Central memory CD8-positive, alpha-beta T cell (primary cell): ENCODE results near the gene COL6A3.
A peak's percentile ranks its signal among the peaks of the same experiment; 100 is the strongest.
"Not testable (repeated sequence)": the region's sequence is repeated elsewhere in the genome, so short reads cannot be mapped to it uniquely, and the experiment has no call there.

ENCODE experiments used
- ATAC-seq: fragments of 150-1000 bp; cut with Tn5 transposase; replicated peaks from 2 replicates; pipeline ENCODE4 v1.10.0; 2022; ENCODE audit warnings: mild to moderate bottlenecking, moderate FRiP score, moderate number of reproducible peaks; ENCODE audit not compliant: poor library complexity, severe bottlenecking; ENCODE audit errors: extremely low read depth
- DNase-seq, 2 donors: peaks; one replicate each; pipeline ENCODE4 v3.0.0; 2021; ENCODE audit warnings: low spot score in 2 of 2
- H3K27ac Mint-ChIP-seq: one replicate; pipeline ENCODE4 v1.8.0; 2022; ENCODE audit warnings: low read depth, mild to moderate bottlenecking, moderate library complexity, mixed read lengths
- H3K27me3 Mint-ChIP-seq: one replicate; pipeline ENCODE4 v1.8.0; 2022; ENCODE audit warnings: mixed read lengths
- H3K36me3 Mint-ChIP-seq: one replicate; pipeline ENCODE4 v1.8.0; 2022; ENCODE audit warnings: mild to moderate bottlenecking, moderate library complexity, mixed read lengths; ENCODE audit not compliant: insufficient read depth
- H3K4me1 Mint-ChIP-seq: one replicate; pipeline ENCODE4 v1.8.0; 2022; ENCODE audit warnings: mixed read lengths
- H3K4me3 Mint-ChIP-seq: one replicate; pipeline ENCODE4 v1.8.0; 2022; ENCODE audit warnings: mild to moderate bottlenecking, moderate library complexity, mixed read lengths
- H3K9me3 Mint-ChIP-seq: one replicate; pipeline ENCODE4 v1.8.0; 2022; ENCODE audit warnings: mixed read lengths

The COL6A3 gene

DNA sequence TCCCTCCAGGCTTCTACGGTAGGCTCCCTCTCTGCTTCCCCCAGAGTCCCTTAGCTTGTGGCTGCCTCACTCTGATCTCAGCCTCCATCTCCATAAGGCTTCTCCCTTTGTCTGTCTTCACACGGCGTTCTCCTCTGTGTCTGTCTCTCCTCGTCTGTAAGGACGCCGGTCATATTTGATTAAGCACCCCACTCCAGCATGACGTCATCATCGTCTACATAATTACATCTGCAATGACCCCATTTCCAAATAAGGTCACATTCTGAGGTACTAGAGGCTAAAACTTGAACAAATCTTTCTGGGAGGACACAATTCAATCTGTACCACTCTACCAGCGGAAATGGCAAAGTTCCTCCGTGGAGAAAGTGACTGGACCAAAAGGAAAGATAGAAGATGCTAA is 8.3 kb upstream of the COL6A3 start:
- no peak for DNase-seq
- no peak for ATAC-seq
- no peaks in the 10 kb centered on the region for H3K36me3 Mint-ChIP-seq
- H3K27ac Mint-ChIP-seq, result no peak overlapping the region
- H3K4me1 Mint-ChIP-seq, result peaks cover 18% of the 10 kb centered on the region
- no peaks in the 10 kb centered on the region for H3K27me3 Mint-ChIP-seq
- no peaks in the 10 kb centered on the region for H3K9me3 Mint-ChIP-seq
- H3K4me3 Mint-ChIP-seq, result peak overlapping the region; percentile 32

DNA sequence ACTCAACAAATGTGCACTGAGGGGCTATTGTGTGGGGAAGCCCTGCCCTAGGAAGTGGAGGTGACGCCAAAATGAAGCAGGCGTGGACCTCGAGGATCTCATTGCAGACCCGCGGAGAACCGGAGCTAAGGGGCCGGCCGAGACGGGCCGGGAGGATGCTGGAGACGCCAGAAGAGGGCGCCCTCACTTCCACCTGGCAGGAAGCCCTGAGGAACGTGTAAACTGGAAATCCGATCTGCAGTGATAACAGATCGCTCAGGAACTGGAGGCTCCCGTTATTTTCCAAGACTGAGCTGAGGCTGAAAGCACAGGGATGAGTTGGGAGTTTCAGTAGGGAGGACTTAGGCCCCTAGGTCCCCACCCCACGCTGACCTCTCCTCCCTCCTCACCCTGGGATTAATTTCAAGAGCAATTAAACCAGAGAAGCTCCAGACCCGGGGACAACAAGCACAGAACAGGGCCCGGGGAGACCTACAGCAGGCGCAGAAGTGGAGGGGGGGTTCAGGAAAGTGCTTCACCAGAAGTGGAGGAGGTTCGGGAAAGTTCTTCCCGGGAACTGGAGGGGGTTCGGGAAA is 7.7 kb upstream of the COL6A3 start:
- Mint-ChIP-seq H3K4me3 (peak overlapping the region; percentile 64), H3K27me3 (no peaks in the 10 kb centered on the region), H3K4me1 (peaks cover 14% of the 10 kb centered on the region), H3K27ac (peak overlapping the region; percentile 35), H3K36me3 (no peaks in the 10 kb centered on the region), H3K9me3 (no peaks in the 10 kb centered on the region)
- peak; percentile 60 to 67 for DNase-seq
- peak; percentile 77 for ATAC-seq

DNA sequence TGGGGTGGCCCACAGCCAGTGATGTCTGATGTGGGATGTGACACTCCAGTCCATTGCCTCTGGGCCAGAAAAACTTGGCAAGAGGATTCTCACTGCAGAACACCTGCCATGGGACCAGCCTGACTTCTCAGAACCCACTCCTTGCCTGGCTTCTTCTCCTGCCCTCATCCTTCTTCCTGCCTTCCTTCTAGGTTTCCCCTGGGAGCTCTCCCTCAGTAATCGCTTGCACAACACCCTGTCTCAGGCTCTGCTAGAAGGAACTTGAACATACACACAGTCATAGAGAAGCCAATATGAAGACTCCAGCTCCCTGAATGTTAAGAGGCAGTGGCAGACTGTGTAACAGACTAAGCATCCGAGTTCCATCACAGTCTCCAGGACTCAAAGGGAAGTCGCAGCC is 4.3 kb upstream of the COL6A3 start:
- Mint-ChIP-seq H3K4me3 (no peak overlapping the region), H3K27me3 (peaks cover 10% of the 10 kb centered on the region), H3K27ac (no peak overlapping the region), H3K36me3 (no peaks in the 10 kb centered on the region), H3K9me3 (no peaks in the 10 kb centered on the region), H3K4me1 (peaks cover 14% of the 10 kb centered on the region)
- ATAC-seq (no peak), DNase-seq (no peak)

DNA sequence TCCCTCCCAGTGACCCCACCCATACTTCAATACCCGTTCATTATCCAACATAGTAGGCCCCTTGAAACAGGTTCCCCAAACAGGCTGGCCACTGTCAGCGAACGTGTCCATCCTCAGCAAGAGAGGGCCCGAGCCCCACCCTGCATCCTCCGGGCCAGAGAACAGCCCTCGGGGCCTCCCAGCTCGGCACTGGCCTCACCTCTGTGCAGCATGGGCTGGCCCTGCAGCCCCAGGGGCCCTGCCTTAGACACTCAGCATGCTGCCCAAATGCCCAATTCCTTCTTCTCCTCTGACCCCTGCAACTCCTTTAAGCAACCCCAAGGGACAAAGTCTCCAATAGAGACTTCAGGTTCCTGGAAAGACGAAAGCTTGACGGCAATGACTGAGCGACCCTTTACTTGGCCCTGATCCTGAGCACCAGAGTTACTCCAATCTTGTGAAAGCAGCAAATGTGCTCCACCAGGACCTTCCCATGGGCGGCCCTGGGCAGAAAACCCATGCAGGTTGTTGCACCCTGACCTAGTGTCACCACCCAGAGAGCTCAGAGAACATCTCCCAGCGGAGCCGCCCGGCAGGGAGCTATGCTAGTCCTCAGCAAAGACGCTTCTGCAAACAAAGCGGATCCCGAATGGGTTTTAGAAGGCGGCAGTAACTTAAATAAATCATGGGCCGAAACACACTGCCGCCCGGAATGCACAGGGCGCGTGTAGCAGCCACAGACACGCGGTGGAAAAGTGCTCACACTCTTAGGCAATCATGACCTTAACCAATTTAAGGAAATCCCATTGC is 782 bp downstream of the COL6A3 start:
- no peak for ATAC-seq
- Mint-ChIP-seq H3K4me1 (no peaks in the 10 kb centered on the region), H3K27ac (no peak overlapping the region), H3K27me3 (peaks cover 24% of the 10 kb centered on the region), H3K9me3 (no peaks in the 10 kb centered on the region), H3K36me3 (no peaks in the 10 kb centered on the region), H3K4me3 (no peak overlapping the region)
- no peak for DNase-seq

DNA sequence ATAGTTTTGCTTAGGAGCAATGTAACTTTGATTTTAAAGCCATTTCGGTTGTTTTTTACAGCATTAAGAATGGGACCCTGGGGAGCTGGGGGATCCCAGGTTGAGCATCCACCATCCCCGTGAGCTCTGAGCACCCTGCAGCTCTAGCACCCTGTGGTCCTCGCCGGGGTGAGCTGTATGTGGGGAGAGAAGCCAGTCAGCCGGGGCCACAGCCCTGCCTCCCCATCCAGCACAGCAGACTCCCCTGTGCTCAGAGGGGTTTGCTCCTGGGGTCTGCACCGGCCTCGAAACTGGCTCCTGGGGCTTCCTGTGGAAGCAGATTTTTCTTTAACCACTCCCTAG is 1.3 kb downstream of the COL6A3 start:
- ATAC-seq (no peak), DNase-seq (no peak)
- Mint-ChIP-seq H3K36me3 (no peaks in the 10 kb centered on the region), H3K27me3 (peaks cover 24% of the 10 kb centered on the region), H3K9me3 (no peaks in the 10 kb centered on the region), H3K27ac (no peak overlapping the region), H3K4me3 (no peak overlapping the region), H3K4me1 (no peaks in the 10 kb centered on the region)

DNA sequence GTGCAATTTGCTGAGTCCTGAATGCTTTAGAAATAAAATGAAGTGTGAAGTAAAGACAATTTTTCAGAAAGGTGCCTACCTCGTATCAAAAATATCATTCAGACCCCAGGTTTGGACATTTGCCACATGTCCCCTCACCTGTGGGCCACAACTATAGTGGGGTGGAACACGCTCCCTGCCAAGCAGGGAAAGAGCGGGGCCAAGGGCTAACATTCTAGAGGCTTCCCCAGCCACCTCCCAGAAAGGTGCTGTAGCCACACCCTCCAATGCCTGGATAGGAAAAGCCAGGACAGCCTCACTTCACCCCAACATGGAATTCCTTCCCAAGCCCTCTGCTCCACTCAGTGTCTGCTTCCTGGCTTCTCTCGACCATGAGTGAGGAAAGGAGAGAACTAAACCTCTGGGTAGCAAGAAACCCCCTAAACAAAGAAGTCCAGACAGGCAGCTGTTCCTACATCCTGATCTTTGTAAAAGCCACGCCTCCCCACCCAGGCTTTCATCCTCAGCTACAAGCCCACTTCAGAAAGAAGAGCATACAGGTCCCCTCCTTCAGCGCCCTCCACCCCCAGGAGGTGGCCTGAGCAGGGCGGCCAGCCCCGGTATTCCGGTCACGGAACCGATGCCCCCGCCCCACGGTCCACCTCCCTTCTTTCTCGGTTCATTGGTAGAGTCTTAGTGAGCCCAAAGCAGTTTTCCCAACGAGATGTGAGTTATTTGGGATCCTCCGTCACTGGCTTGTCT is 2.1 kb downstream of the COL6A3 start:
- no peak overlapping the region for H3K4me3 Mint-ChIP-seq
- H3K4me1 Mint-ChIP-seq, result no peaks in the 10 kb centered on the region
- DNase-seq, result no peak
- H3K27me3 Mint-ChIP-seq, result peaks cover 24% of the 10 kb centered on the region
- H3K36me3 Mint-ChIP-seq, result peaks cover under 1% of the 10 kb centered on the region
- no peaks in the 10 kb centered on the region for H3K9me3 Mint-ChIP-seq
- H3K27ac Mint-ChIP-seq, result no peak overlapping the region
- ATAC-seq, result no peak

DNA sequence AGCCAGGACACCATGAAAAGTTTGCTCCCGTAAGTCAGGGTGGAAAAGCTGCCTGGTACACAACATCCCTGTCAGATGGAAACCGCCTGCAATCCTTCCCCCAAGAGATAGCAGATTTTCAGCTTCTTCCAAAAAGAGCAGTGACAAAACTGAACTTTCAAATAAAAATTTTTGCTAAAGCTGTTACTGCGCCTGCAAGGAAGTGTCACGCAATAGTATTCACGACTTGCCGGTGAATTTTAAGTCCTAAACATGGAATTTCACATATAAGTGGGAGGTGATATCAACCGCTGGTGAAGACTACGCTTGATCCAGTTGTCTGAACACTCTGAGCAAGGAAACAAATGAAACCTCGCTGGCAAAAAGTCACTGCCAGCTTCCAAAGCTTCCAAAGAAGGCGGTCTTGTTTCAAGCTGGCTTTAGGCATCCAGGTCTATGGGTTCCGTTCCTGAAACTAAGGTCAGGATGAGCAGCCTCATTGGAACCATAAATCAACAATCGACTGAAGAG is 2.8 kb downstream of the COL6A3 start:
- no peaks in the 10 kb centered on the region for H3K4me1 Mint-ChIP-seq
- no peak for DNase-seq
- H3K4me3 Mint-ChIP-seq, result no peak overlapping the region
- ATAC-seq, result no peak
- peaks cover 2% of the 10 kb centered on the region for H3K36me3 Mint-ChIP-seq
- no peaks in the 10 kb centered on the region for H3K9me3 Mint-ChIP-seq
- no peak overlapping the region for H3K27ac Mint-ChIP-seq
- H3K27me3 Mint-ChIP-seq, result peaks cover 24% of the 10 kb centered on the region

DNA sequence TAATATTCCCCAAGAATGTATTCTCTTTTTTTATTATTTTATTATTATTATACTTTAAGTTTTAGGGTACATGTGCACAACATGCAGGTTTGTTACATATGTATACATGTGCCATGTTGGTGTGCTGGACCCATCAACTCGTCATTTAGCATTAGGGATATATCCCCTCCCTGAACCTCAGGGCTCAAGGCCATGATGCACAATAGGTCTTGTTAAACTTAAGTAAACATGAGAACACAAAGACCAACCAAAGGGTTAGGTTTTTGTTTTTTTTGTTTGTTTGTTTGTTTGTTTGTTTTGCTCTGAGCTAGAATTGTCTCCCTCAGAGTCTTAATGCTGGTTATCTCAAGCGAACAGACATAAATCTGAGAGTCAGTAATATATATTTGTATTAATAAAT is 4.7 kb downstream of the COL6A3 start:
- not testable (repeated sequence) for DNase-seq, H3K36me3 Mint-ChIP-seq, H3K4me1 Mint-ChIP-seq, H3K4me3 Mint-ChIP-seq, ATAC-seq, H3K27ac Mint-ChIP-seq, H3K9me3 Mint-ChIP-seq
- H3K27me3 Mint-ChIP-seq, result peaks cover 13% of the 10 kb centered on the region

DNA sequence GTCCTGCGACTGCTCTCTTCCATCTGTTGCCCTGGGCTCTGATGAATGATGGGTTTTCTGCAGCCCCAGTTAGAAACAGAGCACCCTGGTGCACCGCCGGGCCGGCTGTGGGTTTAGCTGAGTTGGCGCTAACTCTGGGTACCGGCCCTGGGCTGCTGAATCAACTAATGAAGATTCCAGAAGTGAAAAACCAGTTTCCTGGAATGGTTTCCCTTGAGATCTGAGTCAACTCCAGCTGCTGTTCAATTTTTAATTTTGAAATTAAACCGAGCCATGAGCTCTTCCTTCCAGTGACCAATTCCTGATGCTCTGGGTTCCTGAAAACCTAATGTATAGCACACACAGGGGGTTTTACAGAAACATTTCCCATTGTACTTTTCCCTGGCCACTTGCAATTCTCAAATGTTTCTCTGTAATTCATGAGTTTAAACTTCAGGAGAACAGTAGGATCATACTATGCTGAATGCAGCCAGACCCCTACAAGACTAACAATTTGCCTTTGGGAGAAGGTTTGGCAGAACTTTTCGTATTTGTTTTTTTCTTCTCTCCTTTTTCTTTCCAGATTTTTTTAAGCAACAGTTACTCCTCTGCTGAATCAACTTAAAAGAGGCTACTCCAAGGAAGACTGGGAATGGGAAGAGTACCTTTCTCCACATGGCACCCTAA is 5.5 kb downstream of the COL6A3 start:
- Mint-ChIP-seq H3K36me3 (peaks cover 2% of the 10 kb centered on the region), H3K27me3 (peaks cover 13% of the 10 kb centered on the region), H3K9me3 (no peaks in the 10 kb centered on the region), H3K4me1 (no peaks in the 10 kb centered on the region), H3K27ac (no peak overlapping the region), H3K4me3 (no peak overlapping the region)
- no peak for DNase-seq
- ATAC-seq, result no peak

DNA sequence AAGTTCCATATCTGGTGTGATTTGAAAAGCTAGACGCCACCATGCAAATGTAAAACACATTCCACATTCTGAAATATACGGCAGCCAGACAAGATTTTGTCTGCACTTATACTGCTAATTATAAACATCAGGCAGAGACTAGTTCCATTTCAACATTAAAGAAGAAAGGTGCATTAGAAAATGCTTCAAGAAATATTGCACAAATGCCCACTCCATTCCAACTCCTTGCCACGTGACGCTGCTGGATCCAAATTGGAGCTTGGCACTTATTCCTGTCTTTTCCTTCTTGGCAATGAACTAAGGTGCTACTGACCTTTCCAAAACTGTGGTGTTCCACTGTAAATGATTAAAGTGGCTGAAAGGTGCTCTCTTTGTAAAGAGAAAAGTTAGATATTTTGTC is 6.3 kb downstream of the COL6A3 start:
- ATAC-seq (no peak), DNase-seq (no peak)
- H3K36me3 Mint-ChIP-seq, result peaks cover 2% of the 10 kb centered on the region
- no peak overlapping the region for H3K27ac Mint-ChIP-seq
- H3K4me3 Mint-ChIP-seq, result no peak overlapping the region
- H3K27me3 Mint-ChIP-seq, result peaks cover 13% of the 10 kb centered on the region
- no peaks in the 10 kb centered on the region for H3K9me3 Mint-ChIP-seq
- no peaks in the 10 kb centered on the region for H3K4me1 Mint-ChIP-seq

DNA sequence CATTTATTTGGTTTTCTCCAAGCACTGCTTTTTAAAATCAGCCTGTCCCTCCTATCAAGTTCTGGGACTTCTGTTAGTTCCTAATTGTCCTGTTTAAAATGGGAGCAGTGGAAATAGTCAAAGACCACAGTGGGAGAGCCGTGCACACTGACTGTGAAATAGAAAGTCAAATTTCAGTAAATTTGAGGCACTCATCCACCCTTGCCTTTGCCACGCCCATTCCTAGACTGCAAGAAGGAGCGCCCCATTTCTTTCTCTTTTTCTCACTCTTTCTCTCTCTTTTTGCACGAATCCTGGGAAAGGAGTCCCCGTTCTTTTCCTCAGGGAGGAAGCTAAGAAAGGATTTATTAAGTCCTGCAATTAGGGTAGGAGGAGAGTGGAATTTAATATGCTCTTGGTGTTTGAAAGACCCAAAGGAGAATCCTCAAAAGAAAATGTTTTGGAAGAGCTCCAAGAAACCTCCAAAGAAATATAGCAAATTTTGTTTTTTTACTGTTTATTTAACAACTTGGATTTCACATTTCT is 7.5 kb downstream of the COL6A3 start:
- DNase-seq (no peak), ATAC-seq (no peak)
- H3K4me3 Mint-ChIP-seq, result no peak overlapping the region
- no peaks in the 10 kb centered on the region for H3K9me3 Mint-ChIP-seq
- peaks cover under 1% of the 10 kb centered on the region for H3K27me3 Mint-ChIP-seq
- H3K36me3 Mint-ChIP-seq, result peaks cover 2% of the 10 kb centered on the region
- H3K4me1 Mint-ChIP-seq, result no peaks in the 10 kb centered on the region
- no peak overlapping the region for H3K27ac Mint-ChIP-seq

DNA sequence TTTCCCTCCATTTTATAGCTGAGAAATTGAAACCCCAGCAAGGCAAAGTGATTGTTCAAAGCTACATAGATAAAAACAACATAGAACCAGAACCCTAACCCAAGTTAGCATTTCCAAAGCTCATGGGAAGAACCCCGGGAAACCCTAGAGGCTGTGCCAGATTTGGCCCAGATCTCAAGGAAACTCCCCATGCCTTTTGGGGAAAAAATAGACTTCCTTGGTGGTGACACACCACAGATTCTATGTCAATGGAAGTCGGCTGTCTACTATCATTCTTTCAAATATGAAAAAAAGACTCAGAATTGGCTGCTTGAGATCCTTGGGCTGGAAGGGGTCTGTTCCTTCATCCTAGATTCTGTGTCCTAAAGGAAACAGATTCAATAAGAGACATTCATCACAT is 8.4 kb downstream of the COL6A3 start:
- H3K9me3 Mint-ChIP-seq, result no peaks in the 10 kb centered on the region
- ATAC-seq (no peak), DNase-seq (no peak)
- peaks cover 2% of the 10 kb centered on the region for H3K36me3 Mint-ChIP-seq
- H3K27me3 Mint-ChIP-seq, result no peaks in the 10 kb centered on the region
- no peak overlapping the region for H3K27ac Mint-ChIP-seq
- no peaks in the 10 kb centered on the region for H3K4me1 Mint-ChIP-seq
- no peak overlapping the region for H3K4me3 Mint-ChIP-seq
